Keratinocyte (primary cell): ENCODE data around the gene LRRN3. TPM values are rescaled to one million over a fixed set of nuclear protein-coding genes. Genes with fewer than 3 reads are reported as not detected.

Experiments
- DNase-seq: peaks from one replicate; pipeline ENCODE4 v3.0.0-alpha.2; 2011; ENCODE audit warnings: low read depth, missing footprints, low spot score
- FAIRE-seq: peaks from 2 replicates; lab custom pipeline; 2011; peaks lifted over from hg19 to GRCh38; lab: Jason Lieb, UNC
- H2AFZ ChIP-seq: 2 replicates; pipeline ENCODE4 v1.6.0; 2012; ENCODE audit warnings: low read length, control low read depth, inconsistent platforms; ENCODE audit not compliant: control insufficient read depth
- H3K27ac ChIP-seq: 2 replicates; pipeline ENCODE4 v1.5.1; 2011; ENCODE audit warnings: low read length; ENCODE audit not compliant: control insufficient read depth, insufficient read depth
- H3K27me3 ChIP-seq: 3 replicates; pipeline ENCODE4 v1.6.0; 2011; ENCODE audit warnings: low read length; ENCODE audit not compliant: control insufficient read depth, insufficient read depth; ENCODE audit errors: extremely low read depth
- H3K36me3 ChIP-seq, 2 experiments: 2 replicates in 1 of 2; 3 replicates in 1 of 2; pipeline ENCODE4 v1.5.1; 2011; ENCODE audit warnings: low read length in 2 of 2, mild to moderate bottlenecking in 1 of 2; ENCODE audit not compliant: control insufficient read depth in 2 of 2, insufficient read depth in 2 of 2; ENCODE audit errors: extremely low read depth in 1 of 2
- H3K4me1 ChIP-seq: 3 replicates; pipeline ENCODE4 v1.5.1; 2011; ENCODE audit warnings: low read length; ENCODE audit not compliant: control insufficient read depth, insufficient read depth; ENCODE audit errors: extremely low read depth
- H3K4me2 ChIP-seq: 3 replicates; pipeline ENCODE4 v1.6.0; 2011; ENCODE audit warnings: low read depth, low read length; ENCODE audit not compliant: control insufficient read depth, insufficient read depth; ENCODE audit errors: extremely low read depth
- H3K4me3 ChIP-seq, 3 experiments: fragments of 200-600 bp in 1 of 3; sonication (generic) in 1 of 3; 2 replicates in 2 of 3; 3 replicates in 1 of 3; pipeline ENCODE4 v1.5.1; 2011 to 2016; ENCODE audit warnings: low read length in 3 of 3, mild to moderate bottlenecking in 3 of 3, control low read depth in 2 of 3, inconsistent platforms in 1 of 3, low read depth in 1 of 3, mixed read lengths in 1 of 3, mixed run types in 1 of 3, moderate library complexity in 1 of 3; ENCODE audit not compliant: control insufficient read depth in 2 of 3, insufficient read depth in 2 of 3; ENCODE audit errors: extremely low read depth in 1 of 3
- H3K79me2 ChIP-seq: 2 replicates; pipeline ENCODE4 v1.6.0; 2012; ENCODE audit warnings: low read length; ENCODE audit not compliant: control insufficient read depth, insufficient read depth
- H3K9ac ChIP-seq: 3 replicates; pipeline ENCODE4 v1.6.0; 2011; ENCODE audit warnings: low read length; ENCODE audit not compliant: control insufficient read depth, insufficient read depth; ENCODE audit errors: extremely low read depth
- H3K9me1 ChIP-seq: 3 replicates; pipeline ENCODE4 v1.6.0; 2011; ENCODE audit warnings: low read length; ENCODE audit not compliant: control insufficient read depth, insufficient read depth; ENCODE audit errors: extremely low read depth
- H3K9me3 ChIP-seq: 2 replicates; pipeline ENCODE4 v1.5.1; 2012; ENCODE audit warnings: low read depth, low read length; ENCODE audit not compliant: control insufficient read depth
- H4K20me1 ChIP-seq: 3 replicates; pipeline ENCODE4 v1.6.0; 2011; ENCODE audit warnings: low read length; ENCODE audit not compliant: control insufficient read depth, insufficient read depth; ENCODE audit errors: extremely low read depth
- CTCF ChIP-seq, 3 experiments: IDR thresholded peaks in 1 of 3; conservative IDR thresholded peaks in 1 of 3; optimal IDR thresholded peaks in 1 of 3; 2 replicates in 2 of 3; 3 replicates in 1 of 3; pipeline versions ENCODE3 to v1.5.1; 2011; ENCODE audit warnings: low read length in 3 of 3, mild to moderate bottlenecking in 3 of 3, moderate library complexity in 2 of 3, control low read depth in 1 of 3, inconsistent platforms in 1 of 3; ENCODE audit not compliant: insufficient read depth in 2 of 3; ENCODE audit errors: extremely low read depth in 1 of 3
- EZH2 ChIP-seq: IDR thresholded peaks from one replicate; pipeline ENCODE4 v1.6.1; 2012; ENCODE audit warnings: inconsistent platforms, mild to moderate bottlenecking, low read length, moderate library complexity
- dilution Hi-C: fragments of 300-500 bp; cut with MboI; formaldehyde crosslinking; loops from one replicate; pipeline ENCODE4 v1.7.0; 2020; ENCODE audit warnings: low sequenced_read_pairs; ENCODE audit not compliant: extremely low pct_ligation_motif_present
- polyA plus RNA-seq, 5 experiments: library from polyadenylated mRNA; depleted of rRNA in 3 of 5; stranded (reverse) in 3 of 5; stranded (forward) in 1 of 5; unstranded in 1 of 5; fragments of >200 nt; gene quantifications; 1 replicate in 1 of 5; 2 replicates in 3 of 5; 3 replicates in 1 of 5; pipeline versions ENCODE4 v1.2.1 to v1.2.3, GENCODE V29; 2011 to 2012; ENCODE audit warnings: missing spikeins in 2 of 5, low read depth in 1 of 5, low replicate concordance in 1 of 5

Gene LRRN3
- polyA plus RNA-seq, 1 donor (not counting 4 experiments of a cell fraction or from before 2014, with no cell fraction given): not detected

GRCh38 chr7:111132833-111133232 is 41.9 kb downstream of the LRRN3 start:
- FAIRE-seq: no peak
- dilution Hi-C loops: no loop called here
- Histone ChIP-seq H3K9me1 (no peaks in the 10 kb centered on the region), H3K27me3 (no peaks in the 10 kb centered on the region), H3K79me2 (no peaks in the 10 kb centered on the region), H3K4me2 (no peak overlapping the region), H3K9me3 (no peaks in the 10 kb centered on the region), H2AFZ (no peak overlapping the region), H3K4me3 (no peak overlapping the region), H3K36me3 (no peaks in the 10 kb centered on the region), H3K4me1 (peaks cover 4% of the 10 kb centered on the region), H3K27ac (no peak overlapping the region), H3K9ac (no peak overlapping the region), H4K20me1 (no peaks in the 10 kb centered on the region)
- no peak for DNase-seq
- TF ChIP-seq CTCF (optimal IDR thresholded peaks at IDR 0.05 in 1 of 3, IDR thresholded peaks at IDR 0.05 in 1 of 3, conservative IDR thresholded peaks at IDR 0.05 in 1 of 3; ENCODE audit: extremely low read depth in 1 of 3, insufficient read depth in 2 of 3, low read length in 3 of 3) (no peak), EZH2 (no peak)

GRCh38 chr7:111137296-111138192 is 46.6 kb downstream of the LRRN3 start:
- H3K9me3 ChIP-seq: no peaks in the 10 kb centered on the region
- H3K27ac ChIP-seq: peak overlapping the region; percentile 56
- H3K79me2 ChIP-seq: no peaks in the 10 kb centered on the region
- peaks cover 11% of the 10 kb centered on the region for H3K4me1 ChIP-seq
- H3K4me3 ChIP-seq: no peak overlapping the region
- H3K9ac ChIP-seq: no peak overlapping the region
- TF ChIP-seq EZH2: no peak
- TF ChIP-seq CTCF (optimal IDR thresholded peaks at IDR 0.05 in 1 of 3, IDR thresholded peaks at IDR 0.05 in 1 of 3, conservative IDR thresholded peaks at IDR 0.05 in 1 of 3; ENCODE audit: extremely low read depth in 1 of 3, insufficient read depth in 2 of 3, low read length in 3 of 3): no peak
- peak overlapping the region; percentile 40 for H2AFZ ChIP-seq
- no peaks in the 10 kb centered on the region for H4K20me1 ChIP-seq
- no peaks in the 10 kb centered on the region for H3K9me1 ChIP-seq
- dilution Hi-C loops: no loop called here
- FAIRE-seq (no peak), DNase-seq (no peak)
- H3K36me3 ChIP-seq: no peaks in the 10 kb centered on the region
- H3K27me3 ChIP-seq: no peaks in the 10 kb centered on the region
- peak overlapping the region; percentile 41 for H3K4me2 ChIP-seq
